GM21381 (cell line): Measurements from ENCODE around the gene THEM4.
"Not testable (repeated sequence)": the region's sequence is repeated elsewhere in the genome, so short reads cannot be mapped to it uniquely, and the experiment has no call there.

Experiments used
- ATAC-seq: cut with Tn5 transposase; IDR thresholded peaks from one replicate; pipeline ENCODE4 v1.9.1; 2021; ENCODE audit warnings: mild to moderate bottlenecking, moderate library complexity; ENCODE audit not compliant: unreplicated experiment

THEM4 gene

DNA sequence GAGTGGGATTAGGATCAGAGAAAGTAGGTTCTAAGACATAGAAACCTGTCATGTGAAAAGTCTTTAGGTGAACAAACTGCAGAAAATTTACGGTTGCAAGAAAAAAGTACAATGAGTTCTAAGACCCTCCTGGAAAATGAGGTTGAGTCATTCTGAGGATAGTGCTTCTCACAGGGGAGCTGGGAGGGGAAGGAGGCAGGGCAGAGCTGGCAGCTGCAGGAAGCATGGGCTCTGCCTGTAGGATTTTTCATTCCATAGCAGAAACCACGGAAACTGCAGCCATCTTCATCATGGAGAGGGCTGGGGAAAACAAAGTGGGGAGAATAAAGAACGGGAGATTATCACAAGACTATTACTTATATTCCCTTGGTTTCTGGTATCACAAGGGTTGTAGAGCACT lies 25.8 kb upstream of the THEM4 start:
- no peak for ATAC-seq

DNA sequence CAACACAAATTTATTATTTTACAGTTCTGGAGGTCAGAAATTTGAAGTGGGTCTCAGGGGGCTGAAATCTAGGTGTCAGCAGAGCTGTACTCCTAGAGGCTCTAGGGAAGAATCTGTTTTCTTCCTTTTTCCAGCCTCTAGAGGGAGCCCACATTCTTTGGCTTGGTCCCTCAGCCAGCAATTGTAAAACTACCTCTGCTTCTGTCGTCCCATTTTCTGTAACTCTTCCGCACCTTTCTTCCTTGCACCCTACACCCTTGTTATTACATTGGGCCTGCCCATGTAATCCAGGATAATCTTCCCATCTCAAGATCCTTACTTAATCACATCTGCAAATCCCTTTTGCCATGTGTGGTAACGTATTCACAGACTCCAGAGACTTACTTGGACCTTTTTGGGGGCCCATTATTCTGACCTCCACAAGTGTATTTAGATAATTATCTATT lies 24.8 kb upstream of the THEM4 start:
- no peak for ATAC-seq

DNA sequence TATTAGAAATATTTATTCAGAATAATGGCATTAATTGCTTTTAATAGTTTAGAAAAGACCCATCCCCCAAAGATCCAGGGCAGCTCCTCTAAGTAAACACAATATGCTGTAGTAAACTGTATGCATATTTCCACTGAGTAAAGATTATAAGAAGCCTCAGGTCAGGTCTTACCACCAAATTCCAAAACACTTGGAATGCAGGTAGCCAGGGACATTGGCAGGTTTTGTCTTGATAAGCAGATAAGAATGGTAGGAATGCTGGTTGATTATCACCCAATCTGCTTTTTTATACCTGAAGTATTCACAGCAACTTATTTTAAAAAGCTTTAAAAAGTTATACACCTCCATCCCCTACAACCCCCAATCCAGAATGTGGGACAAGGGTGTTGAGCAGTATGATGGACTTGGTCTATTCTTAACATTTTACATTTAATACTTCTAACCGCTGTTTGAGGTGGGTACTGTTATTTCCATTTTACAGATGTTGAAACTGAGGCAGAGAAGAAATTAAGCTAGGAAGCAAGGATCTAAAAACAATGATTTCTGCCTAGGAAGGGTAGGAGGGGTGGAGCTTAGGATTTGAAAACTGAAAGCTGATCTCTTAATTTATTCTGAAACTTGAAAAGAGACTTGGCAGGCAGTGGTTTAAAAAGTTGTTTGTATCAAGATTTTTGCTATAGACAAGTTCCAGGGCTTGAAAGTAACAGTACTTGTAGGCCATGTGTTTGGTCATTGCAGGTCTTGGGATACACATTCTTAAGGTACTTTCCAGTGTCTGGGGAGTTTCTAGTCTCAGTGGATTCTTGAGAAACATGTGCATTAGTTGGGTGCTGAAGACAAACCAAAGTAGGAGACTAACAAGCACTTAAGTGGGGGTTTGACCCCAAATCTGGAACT lies 15.6 kb upstream of the THEM4 start:
- no peak for ATAC-seq

DNA sequence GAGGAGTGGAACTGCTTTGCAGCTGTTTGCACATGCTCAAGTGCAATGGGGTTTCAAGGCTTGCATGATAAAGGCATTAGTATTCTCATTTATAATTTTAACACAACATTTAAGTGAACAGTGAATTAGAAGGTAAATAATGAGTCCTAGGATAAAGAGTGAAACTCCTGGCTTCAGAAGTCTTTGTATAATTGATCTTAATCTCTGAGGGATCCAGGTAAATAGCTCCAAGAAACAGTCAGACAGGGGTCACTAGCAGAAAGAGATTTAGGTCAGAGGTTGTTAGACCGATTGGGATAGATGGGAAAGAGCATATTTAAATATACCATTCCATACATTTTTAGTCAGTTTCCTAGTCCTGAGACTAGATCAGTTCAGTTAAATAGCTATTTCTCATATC lies 14.1 kb upstream of the THEM4 start:
- ATAC-seq = no peak

DNA sequence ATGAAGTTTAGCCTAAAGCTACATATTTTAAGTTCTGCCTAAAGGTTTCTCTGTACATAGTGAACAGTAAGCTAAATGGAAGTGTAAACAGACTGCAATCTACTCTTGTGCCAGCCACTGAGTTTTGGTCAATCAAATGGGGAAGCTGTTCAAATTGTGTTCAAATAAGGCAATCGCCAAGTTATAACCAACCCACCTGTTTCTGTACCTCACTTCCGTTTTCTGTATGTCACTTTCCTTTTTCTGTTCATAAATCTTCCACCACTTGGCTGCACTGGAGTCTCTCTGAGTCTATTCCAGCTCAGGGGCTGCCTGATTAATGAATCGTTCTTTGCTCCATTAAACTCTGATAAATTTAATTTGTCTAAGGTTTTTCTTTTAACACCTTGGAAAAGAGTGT lies 10.8 kb upstream of the THEM4 start:
- no peak for ATAC-seq

DNA sequence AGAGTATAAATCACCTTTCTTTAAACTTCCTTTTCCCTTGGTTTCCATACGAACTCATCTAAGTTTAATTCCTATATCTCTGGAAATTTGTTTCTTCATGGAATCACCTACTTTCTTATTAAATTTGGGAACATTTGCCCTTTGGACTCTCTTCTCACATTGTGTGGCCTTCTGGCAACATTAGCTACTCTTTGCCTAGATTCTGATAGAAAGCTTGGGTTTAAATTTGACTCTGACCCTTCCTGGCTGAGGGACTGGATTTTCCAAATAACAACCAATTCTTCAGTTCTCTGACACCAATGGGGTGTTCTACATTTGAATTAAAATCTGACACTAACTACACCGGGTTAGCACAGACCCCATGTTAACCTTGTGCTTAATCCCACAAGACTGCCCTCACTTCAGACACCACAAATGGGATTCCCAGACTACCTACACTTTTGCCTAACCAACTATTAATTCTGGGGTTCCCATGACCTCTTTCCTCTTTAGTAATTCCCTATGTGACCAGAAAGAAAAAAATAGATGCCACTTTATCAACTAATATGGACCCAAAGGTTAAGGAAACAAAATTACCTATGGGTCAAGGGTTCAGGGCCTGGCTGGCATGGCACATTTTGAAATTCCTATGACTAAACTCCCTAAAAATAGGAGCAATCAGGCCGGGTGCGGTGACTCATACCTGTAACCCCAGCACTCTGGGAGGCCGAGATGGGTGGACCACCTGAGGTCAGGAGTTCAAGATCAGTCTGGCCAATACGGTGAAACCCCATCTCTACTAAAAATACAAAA lies 9.7 kb upstream of the THEM4 start:
- no peak for ATAC-seq

DNA sequence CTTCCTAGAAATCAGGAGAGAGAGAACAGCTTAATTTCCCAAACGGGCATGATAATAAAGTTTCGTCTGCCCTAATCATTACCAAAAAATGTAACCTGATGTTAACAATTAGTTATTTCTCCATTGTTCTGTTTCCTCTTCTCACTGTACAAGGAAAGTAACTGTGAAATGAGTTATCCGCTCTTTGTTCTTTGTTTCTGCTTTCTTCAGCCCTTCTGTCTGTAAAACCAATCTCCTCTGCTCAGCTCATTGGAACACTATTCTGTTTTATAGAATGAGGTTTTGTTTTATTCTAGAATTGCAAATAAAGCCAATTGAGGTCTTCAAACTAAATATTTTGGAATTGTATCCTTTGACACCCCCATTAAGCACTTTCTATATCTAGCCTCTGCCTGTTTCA lies 8.8 kb upstream of the THEM4 start:
- no peak for ATAC-seq

DNA sequence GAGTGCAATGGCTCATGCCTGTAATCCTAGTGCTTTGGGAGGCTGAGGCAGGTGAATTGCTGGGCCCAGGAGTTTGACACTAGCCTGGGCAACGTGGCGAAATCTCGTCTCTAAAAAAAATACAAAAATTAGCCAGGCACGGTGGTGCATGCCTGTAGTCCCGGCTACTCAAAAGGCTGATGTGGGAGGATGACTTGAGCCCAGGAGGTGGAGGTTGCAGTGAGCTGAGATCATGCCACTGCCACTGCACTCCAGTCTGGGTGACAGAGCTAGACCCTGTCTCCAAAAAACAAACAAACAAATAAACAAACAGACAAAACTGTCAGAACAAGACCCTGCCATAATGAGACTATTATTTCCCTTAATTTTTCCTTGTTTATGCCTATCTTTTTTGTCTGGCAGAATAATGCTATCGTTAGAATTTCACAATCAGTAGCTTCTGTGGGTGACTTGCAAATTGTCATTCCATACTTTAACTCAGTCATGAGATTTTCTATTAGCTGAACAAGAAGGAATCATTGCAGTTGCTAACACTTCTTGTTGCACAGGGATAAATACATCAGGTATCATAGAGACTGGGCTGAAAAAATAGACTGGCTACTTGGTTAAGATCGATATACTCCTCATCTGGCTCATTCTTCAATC lies 7.5 kb upstream of the THEM4 start:
- ATAC-seq = no peak

DNA sequence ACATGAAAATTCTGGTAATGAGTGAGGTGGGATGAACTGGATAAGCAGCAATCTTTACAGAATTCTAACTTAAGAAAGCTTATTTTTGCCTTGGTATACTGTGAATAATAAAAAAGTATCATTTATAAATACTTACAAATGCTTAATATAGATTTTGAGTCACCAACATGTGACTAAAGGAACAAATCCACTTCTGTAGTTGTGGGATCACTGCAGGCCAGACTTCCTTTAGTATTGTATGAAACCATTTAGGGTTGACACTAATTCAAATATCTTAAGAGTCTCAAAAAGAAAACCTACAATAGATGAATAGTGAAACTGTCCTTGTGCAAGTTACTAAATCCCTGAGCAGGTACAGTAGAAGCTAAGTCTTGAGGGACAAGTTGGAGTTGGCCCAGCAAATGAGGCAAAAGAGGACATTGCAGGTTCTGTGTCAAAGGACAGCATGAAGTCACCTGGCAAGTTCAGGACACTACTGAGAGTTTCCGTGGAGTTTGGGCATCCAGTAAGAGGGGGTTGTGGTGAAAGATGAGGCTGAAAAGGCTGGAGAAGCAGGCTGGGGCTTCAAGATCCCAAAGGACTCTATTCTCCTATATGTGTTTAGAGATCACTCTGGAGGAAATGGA lies 5.9 kb upstream of the THEM4 start:
- ATAC-seq = no peak

DNA sequence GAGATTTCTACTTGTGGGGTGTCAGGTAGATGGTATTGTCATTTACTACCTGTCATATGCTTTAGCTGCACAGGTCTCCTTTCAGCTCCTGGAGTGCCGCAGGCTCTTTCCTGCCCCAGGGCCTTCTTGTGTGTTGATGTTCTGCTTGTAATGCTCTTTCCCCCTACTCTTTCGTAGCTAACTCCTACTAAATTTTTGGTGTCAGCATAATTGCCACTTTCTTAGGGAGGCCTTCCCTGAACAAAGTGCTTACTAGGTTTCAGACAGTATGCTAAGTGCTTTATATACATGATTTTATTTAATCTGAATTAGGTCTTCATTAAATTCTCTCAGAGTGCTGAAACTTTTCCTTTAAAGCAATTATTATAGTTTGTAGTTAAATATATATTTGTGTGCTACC lies 4.8 kb upstream of the THEM4 start:
- no peak for ATAC-seq

DNA sequence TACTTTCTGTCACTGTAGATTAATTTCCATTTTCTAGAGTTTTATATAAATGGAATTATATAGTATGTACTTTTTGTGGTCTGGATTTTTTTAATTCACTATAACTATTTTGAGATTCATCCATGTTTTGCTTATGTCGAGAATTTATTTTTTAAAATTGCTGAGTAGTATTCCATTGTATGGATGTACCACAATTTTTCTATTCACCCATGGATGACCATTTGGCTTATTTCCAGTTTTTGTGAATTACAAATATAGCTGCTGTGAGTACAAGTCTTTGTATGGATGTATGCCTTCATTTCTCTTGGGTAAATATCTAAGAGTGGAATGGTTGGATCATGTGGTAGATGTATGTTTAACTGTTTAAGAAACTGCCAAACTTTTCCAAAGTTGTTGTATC lies 3.7 kb upstream of the THEM4 start:
- no peak for ATAC-seq

DNA sequence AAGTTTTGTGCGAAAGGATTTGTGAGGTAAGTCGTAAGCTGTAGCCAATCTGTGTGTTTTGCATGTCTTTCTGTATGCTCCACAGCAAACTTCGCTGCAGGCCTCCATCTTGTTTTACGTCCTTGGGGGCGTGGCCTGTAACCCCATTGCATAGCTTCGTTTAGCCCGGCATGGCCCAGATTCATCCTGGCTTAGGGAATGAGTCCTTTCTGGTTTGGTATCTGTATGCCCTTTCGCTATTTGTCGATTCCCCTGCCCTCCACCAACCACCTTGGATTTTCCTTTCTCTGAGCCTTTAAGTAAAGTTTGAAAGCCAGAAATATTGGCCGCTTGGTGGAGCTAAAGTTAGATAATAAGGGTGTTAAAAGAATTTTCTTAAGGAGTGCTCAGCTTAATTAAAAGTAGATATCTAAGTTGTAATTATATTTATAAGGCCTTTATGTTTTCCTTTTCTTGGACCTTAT lies 1.1 kb downstream of the THEM4 start:
- ATAC-seq = no peak

DNA sequence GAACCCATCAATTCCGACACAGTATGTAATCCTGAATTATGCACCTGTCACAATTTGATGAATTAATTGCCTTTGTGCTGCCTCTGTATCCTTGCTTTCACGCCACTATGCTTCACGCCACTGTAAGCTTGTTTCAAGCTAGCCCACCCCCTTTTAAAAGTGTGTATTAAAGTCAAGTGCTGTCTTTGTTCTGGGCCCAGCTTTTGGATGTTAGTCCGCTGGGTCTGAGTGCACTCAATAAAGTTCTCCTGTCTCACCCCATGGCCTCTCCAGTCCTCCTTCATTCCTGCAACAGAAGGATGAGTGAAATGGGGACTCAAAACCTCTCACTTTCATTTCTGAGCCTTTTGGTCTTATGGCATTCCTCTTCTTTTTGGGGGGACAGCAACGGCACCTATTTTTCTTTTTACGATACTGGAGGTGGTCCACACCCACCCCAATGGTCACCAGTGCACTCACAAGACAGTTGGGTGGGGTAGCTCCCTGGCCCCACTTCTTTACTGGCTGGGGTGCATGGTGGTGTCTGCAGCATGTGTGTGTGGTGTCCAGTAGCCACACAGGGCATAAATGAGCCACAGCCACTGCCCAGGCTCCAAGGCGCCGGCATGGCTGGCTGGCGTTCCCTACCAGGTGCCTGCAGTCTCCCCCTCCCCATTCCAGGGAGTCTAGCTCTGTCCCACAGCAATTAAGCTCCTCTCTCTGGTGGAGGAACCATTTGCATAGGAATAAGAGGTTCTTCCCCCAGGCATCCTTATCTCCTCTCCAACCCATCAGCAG lies 1.8 kb downstream of the THEM4 start:
- no peak for ATAC-seq

DNA sequence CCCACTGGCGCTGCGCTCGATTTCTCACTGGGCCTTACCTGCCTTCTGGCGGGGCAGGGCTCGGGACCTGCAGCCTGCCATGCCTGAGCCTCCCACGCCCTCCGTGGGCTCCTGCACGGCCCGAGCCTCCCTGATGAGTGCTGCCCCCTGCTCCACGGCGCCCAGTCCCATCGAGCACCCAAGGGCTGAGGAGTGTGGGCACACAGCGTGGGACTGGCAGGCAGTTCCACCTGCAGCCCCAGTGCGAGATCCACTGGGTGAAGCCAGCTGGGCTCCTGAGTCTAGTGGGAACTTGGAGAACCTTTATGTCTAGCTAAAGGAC lies 3.0 kb downstream of the THEM4 start:
- ATAC-seq = not testable (repeated sequence)

DNA sequence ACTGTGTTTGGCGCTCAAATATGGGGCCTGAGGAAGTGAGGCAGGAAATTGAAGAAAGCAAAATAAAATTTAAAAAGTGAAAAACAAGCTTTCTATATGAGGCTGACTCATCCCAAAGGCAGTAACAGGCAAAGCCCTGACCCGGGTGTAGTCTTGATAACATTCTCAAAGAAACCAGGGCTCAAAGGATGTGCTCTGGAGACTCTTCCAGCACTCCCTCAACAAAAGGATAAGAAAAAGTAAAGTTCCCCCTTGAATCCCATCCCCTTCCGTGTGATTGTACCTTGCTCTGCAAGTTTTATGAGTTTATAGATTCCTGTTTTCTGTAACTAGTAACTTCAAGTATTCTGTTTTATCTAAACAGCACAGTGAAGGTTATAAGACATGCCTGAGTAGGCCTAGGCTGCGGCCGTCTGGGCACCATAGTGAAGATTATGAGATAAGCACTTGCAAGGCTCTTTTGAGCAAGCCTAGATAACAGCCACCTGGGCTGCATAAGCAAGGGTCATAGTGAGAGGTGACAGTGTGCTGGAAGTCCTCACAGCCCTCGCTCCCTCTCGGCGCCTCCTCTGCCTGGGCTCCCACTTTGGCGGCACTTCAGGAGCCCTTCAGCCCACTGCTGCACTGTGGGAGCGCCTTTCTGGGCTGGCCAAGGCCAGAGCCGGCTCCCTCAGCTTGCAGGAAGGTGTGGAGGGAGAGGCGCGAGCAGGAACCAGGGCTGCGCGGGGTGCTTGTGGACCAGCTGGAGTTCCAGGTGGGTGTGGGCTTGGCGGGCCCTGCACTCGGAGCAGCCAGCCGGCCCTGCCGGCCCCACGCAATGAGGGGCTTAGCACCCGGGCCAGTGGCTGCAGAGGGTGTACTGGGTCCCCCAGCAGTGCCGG lies 3.6 kb downstream of the THEM4 start:
- not testable (repeated sequence) for ATAC-seq

DNA sequence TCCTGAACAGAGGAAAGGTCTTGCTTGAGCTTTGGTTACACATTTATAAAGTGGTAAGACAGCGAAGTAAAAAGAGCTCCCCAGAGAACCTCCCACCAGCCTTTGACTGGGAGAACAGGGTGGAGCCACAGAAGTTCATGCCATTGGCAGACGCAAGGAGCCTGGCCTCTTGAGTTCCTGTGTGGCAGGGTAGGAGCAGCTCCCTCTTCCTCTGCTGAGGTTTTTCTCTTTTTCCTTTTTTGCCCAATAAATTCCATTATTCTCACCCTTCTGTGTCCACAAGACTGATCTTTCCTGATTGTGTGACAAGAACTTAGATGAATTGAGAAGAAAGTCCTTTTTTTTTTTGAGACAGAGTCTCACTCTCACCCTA lies 4.3 kb downstream of the THEM4 start:
- ATAC-seq = no peak

DNA sequence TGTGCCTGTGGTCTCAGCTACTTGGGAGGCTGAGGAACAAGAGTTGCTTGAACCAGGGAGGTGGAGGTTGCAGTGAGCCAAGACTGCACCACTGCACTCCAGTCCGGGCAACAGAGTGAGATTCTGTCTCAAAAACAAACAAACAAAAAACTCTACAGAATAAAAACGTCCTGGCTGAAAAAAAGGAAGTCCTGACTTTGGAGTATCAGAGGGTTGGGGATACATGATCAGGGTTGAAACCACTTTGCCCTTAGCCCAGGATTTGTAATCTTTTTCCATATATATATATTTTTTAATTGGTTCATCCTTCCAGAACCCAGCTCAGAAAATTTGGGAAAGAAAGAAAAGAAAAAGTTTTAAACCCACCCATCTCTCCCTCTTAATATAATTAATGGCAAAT lies 6.5 kb downstream of the THEM4 start:
- ATAC-seq = no peak

DNA sequence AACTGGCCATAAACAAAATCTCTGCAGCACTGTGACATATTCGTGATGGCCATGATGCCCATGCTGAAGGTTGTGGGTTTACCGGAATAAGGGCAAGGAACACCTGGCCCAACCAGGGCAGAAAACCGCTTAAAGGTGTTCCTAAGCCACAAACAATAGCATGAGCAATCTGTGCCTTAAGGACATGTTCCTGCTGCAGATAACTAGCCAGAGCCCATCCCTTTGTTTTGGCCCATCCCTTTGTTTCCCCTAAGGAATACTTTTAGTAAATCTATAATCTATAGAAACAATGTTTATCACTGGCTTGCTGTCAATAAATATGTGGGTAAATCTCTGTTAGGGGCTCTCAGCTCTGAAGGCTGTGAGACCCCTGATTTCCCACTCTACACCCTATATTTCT lies 8.5 kb downstream of the THEM4 start:
- not testable (repeated sequence) for ATAC-seq

DNA sequence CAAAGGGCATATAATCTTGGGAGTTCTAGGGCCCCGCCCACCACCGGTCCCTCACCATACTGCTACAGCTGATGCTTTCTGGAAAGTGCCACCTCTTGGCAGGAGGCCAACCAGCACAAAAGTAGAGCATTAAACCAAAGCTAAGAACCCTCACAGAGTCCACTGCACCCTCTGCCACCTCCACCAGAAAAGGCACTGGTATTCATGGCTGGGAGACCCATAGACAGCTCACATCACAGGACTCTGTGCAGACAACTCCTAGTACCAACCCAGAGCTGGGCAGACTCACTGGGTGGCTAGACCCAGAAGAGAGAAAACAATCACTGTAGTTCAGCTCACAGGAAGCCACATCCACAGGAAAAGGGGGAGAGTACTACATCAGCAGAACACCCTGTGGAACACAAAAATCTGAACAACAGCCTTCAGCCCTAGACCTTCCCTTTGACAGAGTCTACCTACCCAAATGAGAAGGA lies 10.8 kb downstream of the THEM4 start:
- ATAC-seq = no peak
